HepG2 (cell line): ENCODE results near the gene IFITM5. TPM values are rescaled to one million over a fixed set of nuclear protein-coding genes. Genes with fewer than 3 reads are reported as not detected.

ENCODE experiments used
- ATAC-seq: fragments of 200-7000 bp; cut with Tn5 transposase; 3 replicates; pipeline ENCODE4 v1.9.1; 2020; ENCODE audit warnings: mild to moderate bottlenecking, moderate library complexity
- BruUV-seq: library from RNA; stranded (reverse); fragments of 400-500 nt; replicated peaks from 2 replicates; lab custom pipeline; 2021; lab: Mats Ljungman, UMichigan
- CTCF ChIA-PET: fragments of 300-600 bp; formaldehyde crosslinking; extraction: SDS; loops from one replicate; lab custom pipeline; 2021; ENCODE audit warnings: low total read pairs, inconsistent platforms, low intra/inter-chr PET ratio; lab: Yijun Ruan, JAX
- POLR2A ChIA-PET: fragments of 350-600 bp; sonication (Branson Sonifier 250); formaldehyde crosslinking; loops from one replicate; lab custom pipeline; 2020; ENCODE audit warnings: antibody characterized with exemption, inconsistent platforms; lab: Yijun Ruan, JAX
- DNase-seq: peaks from one replicate; pipeline ENCODE4 v3.0.0-alpha.2; 2015; ENCODE audit warnings: low spot score
- FAIRE-seq: peaks from 3 replicates; lab custom pipeline; 2011; peaks lifted over from hg19 to GRCh38; lab: Jason Lieb, UNC
- H2AFZ ChIP-seq: one replicate; pipeline ENCODE4 v1.6.1; 2011; ENCODE audit warnings: low read length, inconsistent platforms
- H3K27ac ChIP-seq: fragments of 300-600 bp; 3 replicates; pipeline ENCODE4 v1.8.0; 2011; ENCODE audit warnings: mixed run types, mild to moderate bottlenecking, mixed read lengths, low read length, inconsistent platforms; ENCODE audit not compliant: insufficient read depth; ENCODE audit errors: extremely low read length
- H3K27me3 ChIP-seq, 2 experiments: fragments of 200-600 bp in 1 of 2; 2 replicates in 1 of 2; 3 replicates in 1 of 2; pipeline versions ENCODE4 v1.6.0 to v1.8.0; 2011; ENCODE audit warnings: low read length in 2 of 2, mild to moderate bottlenecking in 2 of 2, moderate library complexity in 2 of 2, inconsistent platforms in 1 of 2; ENCODE audit not compliant: insufficient read depth in 2 of 2, control insufficient read depth in 1 of 2
- H3K36me3 ChIP-seq, 2 experiments: fragments of 200-600 bp in 1 of 2; replicated peaks in 1 of 2; 2 replicates in 1 of 2; 3 replicates in 1 of 2; pipeline versions ENCODE4 v1.5.1 to v1.8.0; 2011; ENCODE audit warnings: low read length in 2 of 2, inconsistent platforms in 1 of 2; ENCODE audit not compliant: insufficient read depth in 2 of 2, control insufficient read depth in 1 of 2
- H3K4me1 ChIP-seq: 2 replicates; pipeline ENCODE4 v1.5.1; 2012; ENCODE audit warnings: low read length, inconsistent platforms; ENCODE audit not compliant: insufficient read depth
- H3K4me2 ChIP-seq: 2 replicates; pipeline ENCODE4 v1.6.0; 2011; ENCODE audit warnings: low read depth, low read length, inconsistent platforms
- H3K4me3 ChIP-seq, 3 experiments: fragments of 200-600 bp in 1 of 3; sonication (generic), shearing (Covaris generic) in 1 of 3; replicated peaks in 1 of 3; 2 replicates each; pipeline ENCODE4 v1.5.1; 2011 to 2016; ENCODE audit warnings: low read length in 3 of 3, inconsistent platforms in 2 of 3, low read depth in 2 of 3, mild to moderate bottlenecking in 2 of 3, control low read depth in 1 of 3, mixed read lengths in 1 of 3; ENCODE audit not compliant: insufficient read depth in 1 of 3
- H3K79me2 ChIP-seq: one replicate; pipeline ENCODE4 v1.6.1; 2011; ENCODE audit warnings: low read length, inconsistent platforms; ENCODE audit not compliant: insufficient read depth
- H3K9ac ChIP-seq: 2 replicates; pipeline ENCODE4 v1.6.0; 2011; ENCODE audit warnings: mild to moderate bottlenecking, low read depth, low read length, inconsistent platforms; ENCODE audit not compliant: insufficient read depth
- H3K9me3 ChIP-seq: 2 replicates; pipeline ENCODE4 v1.5.1; 2012; ENCODE audit warnings: mild to moderate bottlenecking, low read length
- H4K20me1 ChIP-seq: 2 replicates; pipeline ENCODE4 v1.6.0; 2011; ENCODE audit warnings: inconsistent platforms, mild to moderate bottlenecking, low read length, moderate library complexity; ENCODE audit not compliant: insufficient read depth
- HCFC1 ChIP-seq: fragments of 150-350 bp; IDR thresholded peaks from 2 replicates; pipeline ENCODE4 v1.6.1; 2014; ENCODE audit warnings: low read depth, low read length
- HNRNPK ChIP-seq: fragments of 200-400 bp; formaldehyde crosslinking; IDR thresholded peaks from 2 replicates; pipeline ENCODE4 v1.6.1; 2018; ENCODE audit warnings: low read length, low read depth, moderate library complexity, mild to moderate bottlenecking; ENCODE audit not compliant: poor library complexity, severe bottlenecking
- NFYB ChIP-seq: sonication (generic); formaldehyde crosslinking; IDR thresholded peaks from 2 replicates; pipeline ENCODE4 v1.4.0; 2020; ENCODE audit warnings: missing genetic modification reagents
- POGK ChIP-seq: sonication (generic); formaldehyde crosslinking; conservative IDR thresholded peaks from 2 replicates; pipeline ENCODE4 v1.8.0; 2022; ENCODE audit warnings: mild to moderate bottlenecking, moderate library complexity, missing genetic modification reagents
- ZNF280B ChIP-seq: sonication (generic); formaldehyde crosslinking; IDR thresholded peaks from 2 replicates; pipeline ENCODE4 v1.5.0; 2020; ENCODE audit warnings: missing genetic modification reagents, mild to moderate bottlenecking, borderline replicate concordance
- ZNF615 ChIP-seq: sonication (generic); formaldehyde crosslinking; IDR thresholded peaks from 2 replicates; pipeline ENCODE4 v1.5.0; 2020; ENCODE audit warnings: mild to moderate bottlenecking, missing genetic modification reagents, borderline replicate concordance
- ZNF672 ChIP-seq: sonication (generic); formaldehyde crosslinking; IDR thresholded peaks from 2 replicates; pipeline ENCODE4 v1.8.1; 2022; ENCODE audit warnings: missing genetic modification reagents
- ZSCAN20 ChIP-seq: sonication (generic); formaldehyde crosslinking; IDR thresholded peaks from 2 replicates; pipeline ENCODE4 v1.4.0; 2020; ENCODE audit warnings: missing genetic modification reagents, mild to moderate bottlenecking, borderline replicate concordance
- whole genome bisulfite sequencing: methylation state at CpG from one replicate; pipeline ENCODE4 v1.1.6; 2017; ENCODE audit warnings: low lambda C conversion rate; 5-methylcytosine and 5-hydroxymethylcytosine counted together
- in situ Hi-C: cut with HindIII; loops from 2 replicates; pipeline ENCODE4 v1.10.0; 2017; ENCODE audit warnings: low pct_unique_long_range_greater_than_20kb; ENCODE audit not compliant: extremely low pct_ligation_motif_present
- intact Hi-C: fragments of 100-400 bp; cut with micrococcal nuclease; formaldehyde crosslinking; loops from one replicate; pipeline ENCODE4 v1.10.0; 2022; ENCODE audit not compliant: unreplicated experiment
- polyA plus RNA-seq, 8 experiments: library from polyadenylated mRNA; depleted of rRNA in 3 of 8; stranded (reverse) in 7 of 8; unstranded in 1 of 8; fragments of >200 nt; fragmentation: Illumina TruSeq in 4 of 8; extraction: Trizol in 4 of 8; gene quantifications; 2 replicates each; pipeline versions ENCODE4 v1.2.1 to v1.2.3, GENCODE V29; 2011 to 2016; ENCODE audit warnings: low read depth in 4 of 8, missing spikeins in 1 of 8, mixed read lengths in 1 of 8; ENCODE audit not compliant: insufficient read depth in 1 of 8
- total RNA-seq, 5 experiments: library from RNA; depleted of rRNA; stranded (reverse); fragments of >200 nt; fragmentation: Illumina TruSeq; extraction: Trizol; gene quantifications; 2 replicates each; pipeline ENCODE4 v1.2.3, GENCODE V29; 2016; ENCODE audit warnings: low read depth in 1 of 5

Gene IFITM5
- total and polyA plus RNA-seq, 2 of the 13 experiments (the other 11 are each of a cell fraction or from before 2014, with no cell fraction given): not detected

DNA sequence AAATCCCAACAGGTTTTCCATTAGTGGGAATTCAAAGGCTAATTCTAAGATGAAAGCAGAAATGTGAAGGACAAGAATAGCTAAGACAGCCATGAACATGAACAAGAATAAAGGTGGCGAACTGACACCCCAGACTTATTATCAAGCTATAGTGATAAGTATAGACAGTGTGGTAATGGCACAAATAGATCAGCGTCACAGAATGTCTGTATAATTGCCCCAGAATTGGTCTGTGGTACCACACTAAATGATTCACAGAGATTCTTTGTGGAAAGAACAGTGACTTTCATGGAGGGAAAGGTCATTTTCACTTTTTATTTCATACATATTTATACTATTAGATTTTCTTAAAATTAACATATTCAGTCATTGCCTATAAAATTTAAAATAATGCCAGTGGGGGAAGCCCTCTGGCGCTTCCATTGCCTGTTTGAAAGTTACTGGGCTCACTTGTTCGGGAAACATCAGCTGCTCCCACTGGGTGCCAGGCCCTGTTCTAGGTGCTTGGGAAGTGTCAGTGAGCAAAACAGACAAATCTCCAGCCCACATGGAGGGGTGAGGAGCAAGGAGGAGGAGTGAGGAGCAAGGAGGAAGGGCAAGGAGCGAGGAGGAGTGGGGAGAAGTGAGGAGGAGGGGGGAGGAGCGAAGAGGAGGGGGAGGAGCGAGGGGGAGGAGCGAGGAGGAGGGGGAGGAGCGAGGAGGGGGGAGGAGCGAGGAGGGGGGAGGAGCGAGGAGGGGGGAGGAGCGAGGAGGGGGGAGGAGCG is 32.5 kb downstream of the IFITM5 start:
- TF ChIP-seq ZNF280B (CRISPR knock-in tag) (no peak), ZSCAN20 (CRISPR knock-in tag) (no peak), HCFC1 (no peak), ZNF672 (no peak), HNRNPK (peak; percentile 47)
- Histone ChIP-seq H2AFZ (no peak overlapping the region), H3K9me3 (peaks cover 5% of the 10 kb centered on the region; the same call in 1 of the 2 replicates), H3K4me3 (no peak overlapping the region), H3K4me1 (peaks cover 37% of the 10 kb centered on the region), H3K79me2 (no peaks in the 10 kb centered on the region), H3K27ac (no peak overlapping the region), H4K20me1 (no peaks in the 10 kb centered on the region), H3K4me2 (no peak overlapping the region), H3K27me3 (peaks cover 0 to 17% of the 10 kb centered on the region in 2 experiments; a peak in 3 of 5 replicates), H3K9ac (no peak overlapping the region), H3K36me3 (no peaks in the 10 kb centered on the region)
- no peak for FAIRE-seq
- intact Hi-C loops (no loop called here), in situ Hi-C loops (no loop called here)
- CTCF ChIA-PET: no interaction called here
- no peak for ATAC-seq
- POLR2A ChIA-PET: no interaction called here
- no peak for DNase-seq
- no TSS peak for BruUV-seq
- WGBS: 62% methylated on average over 13 of the region's 13 CpGs

GRCh38 chr11:261624-262023 is 37.7 kb downstream of the IFITM5 start:
- Histone ChIP-seq H3K36me3 (no peaks in the 10 kb centered on the region), H4K20me1 (no peaks in the 10 kb centered on the region), H3K4me2 (no peak overlapping the region), H3K9ac (no peak overlapping the region), H3K27ac (no peak overlapping the region), H3K4me1 (peaks cover 8% of the 10 kb centered on the region; the same call in 1 of the 2 replicates), H2AFZ (no peak overlapping the region), H3K79me2 (no peaks in the 10 kb centered on the region), H3K9me3 (peaks cover 5% of the 10 kb centered on the region; the same call in 1 of the 2 replicates), H3K27me3 (peaks cover 0 to 7% of the 10 kb centered on the region in 2 experiments; a peak in 1 of 5 replicates), H3K4me3 (no peak overlapping the region)
- ChIA-PET CTCF (no interaction called here), POLR2A (interaction anchor here (1.5 kb wide), 1 partner anchor 95 kb away, joined by 3 read pairs; no protein-coding TSS in a partner anchor)
- BruUV-seq: no TSS peak
- in situ Hi-C loops: no loop called here
- TF ChIP-seq NFYB (CRISPR knock-in tag) (no peak), POGK (no peak), ZNF615 (CRISPR knock-in tag) (peak; percentile 99)
- WGBS: 41% methylated on average over 4 of the region's 4 CpGs
- DNase-seq (no peak), ATAC-seq (no peak), FAIRE-seq (no peak)
- intact Hi-C loops: no loop called here
